PC-3 (cell line): ENCODE measurements around the gene GASK1B. TPM values are rescaled to one million over a fixed set of nuclear protein-coding genes. Genes with fewer than 3 reads are reported as not detected.

Experiments
- ATAC-seq: fragments of 200-7000 bp; cut with Tn5 transposase; 2 replicates; pipeline ENCODE4 v1.9.1; 2020; ENCODE audit warnings: mild to moderate bottlenecking, moderate library complexity
- BruUV-seq: library from RNA; stranded (reverse); fragments of 400-500 nt; replicated peaks from 2 replicates; lab custom pipeline; 2021; lab: Mats Ljungman, UMichigan
- CTCF ChIA-PET: fragments of 300-600 bp; sonication (Branson Sonifier 250); formaldehyde crosslinking; loops from one replicate; lab custom pipeline; 2022; ENCODE audit warnings: antibody characterized with exemption; lab: Charles Lee
- POLR2A ChIA-PET: fragments of 300-600 bp; sonication (Branson Sonifier 250); formaldehyde crosslinking; loops from one replicate; lab custom pipeline; 2022; ENCODE audit warnings: antibody characterized with exemption; ENCODE audit not compliant: unreplicated experiment; lab: Charles Lee
- DNase-seq: peaks from one replicate; pipeline ENCODE4 v3.0.0-alpha.2; 2015
- H2AFZ ChIP-seq: fragments of 300-600 bp; sonication (generic); 2 replicates; pipeline ENCODE4 v1.6.0; 2016; ENCODE audit warnings: antibody characterized with exemption, low read length
- H3F3A ChIP-seq: fragments of 300-600 bp; sonication (generic); one replicate; pipeline ENCODE4 v1.6.0; 2017; ENCODE audit warnings: antibody characterized with exemption, low read length, control low read depth, mild to moderate bottlenecking; ENCODE audit not compliant: unreplicated experiment
- H3K27ac ChIP-seq: fragments of 300-600 bp; sonication (generic); 2 replicates; pipeline ENCODE4 v1.5.1; 2016; ENCODE audit warnings: mild to moderate bottlenecking, low read length
- H3K27me3 ChIP-seq: fragments of 300-600 bp; sonication (generic); 2 replicates; pipeline ENCODE4 v1.6.1; 2016; ENCODE audit warnings: low read length, mixed read lengths
- H3K36me3 ChIP-seq: fragments of 300-600 bp; sonication (generic); 2 replicates; pipeline ENCODE4 v1.6.1; 2016; ENCODE audit warnings: low read depth, mixed run types, low read length, mixed read lengths
- H3K4me1 ChIP-seq: fragments of 300-600 bp; sonication (generic); 2 replicates; pipeline ENCODE4 v1.5.1; 2016; ENCODE audit warnings: low read length; ENCODE audit not compliant: insufficient read depth
- H3K4me2 ChIP-seq: fragments of 300-600 bp; sonication (generic); 2 replicates; pipeline ENCODE4 v1.6.0; 2016; ENCODE audit warnings: low read length
- H3K4me3 ChIP-seq: fragments of 300-600 bp; sonication (generic); 2 replicates; pipeline ENCODE4 v1.5.1; 2016; ENCODE audit warnings: mild to moderate bottlenecking, low read length, mixed read lengths
- H3K79me2 ChIP-seq: fragments of 300-600 bp; sonication (generic); 2 replicates; pipeline ENCODE4 v1.6.1; 2017; ENCODE audit warnings: low read length, mixed read lengths
- H3K9ac ChIP-seq: fragments of 300-600 bp; sonication (generic); 2 replicates; pipeline ENCODE4 v1.6.0; 2016; ENCODE audit warnings: mild to moderate bottlenecking, low read length
- H3K9me2 ChIP-seq: fragments of 300-600 bp; sonication (generic); replicated peaks from 2 replicates; pipeline ENCODE4 v1.6.1; 2016; ENCODE audit warnings: mixed run types, low read length, mixed read lengths
- H3K9me3 ChIP-seq: fragments of 300-600 bp; sonication (generic); 2 replicates; pipeline ENCODE4 v1.6.1; 2016; ENCODE audit warnings: low read length, mixed read lengths
- H4K20me1 ChIP-seq: fragments of 300-600 bp; sonication (generic); 2 replicates; pipeline ENCODE4 v1.6.1; 2016; ENCODE audit warnings: low read length, mixed read lengths
- EZH2 ChIP-seq: fragments of 300-600 bp; sonication (generic); IDR thresholded peaks from one replicate; pipeline ENCODE4 v1.6.1; 2017; ENCODE audit warnings: antibody characterized with exemption, mild to moderate bottlenecking, low read length; ENCODE audit not compliant: unreplicated experiment
- EZH2phosphoT487 ChIP-seq: fragments of 300-600 bp; sonication (generic); IDR thresholded peaks from 2 replicates; pipeline ENCODE4 v1.6.1; 2018; ENCODE audit warnings: mild to moderate bottlenecking, antibody characterized with exemption, low read length, borderline replicate concordance
- intact Hi-C: fragments of 100-400 bp; cut with micrococcal nuclease; formaldehyde crosslinking; loops from 2 replicates; pipeline ENCODE4 v1.9.0; 2023
- total RNA-seq: library from RNA; depleted of rRNA; stranded (reverse); fragments of >200 nt; gene quantifications from 2 replicates; pipeline ENCODE4 v1.2.3, GENCODE V29; 2014
- TF ChIP-seq, protein P1 (sequence below): fragments of 300-600 bp; sonication (generic); conservative IDR thresholded peaks from 2 replicates; pipeline ENCODE4 v1.5.1; 2017; ENCODE audit warnings: antibody characterized with exemption, low read depth, mild to moderate bottlenecking, low read length

GASK1B gene
- total RNA-seq, 1 experiment from 2014 or later, result 0.51 TPM

DNA sequence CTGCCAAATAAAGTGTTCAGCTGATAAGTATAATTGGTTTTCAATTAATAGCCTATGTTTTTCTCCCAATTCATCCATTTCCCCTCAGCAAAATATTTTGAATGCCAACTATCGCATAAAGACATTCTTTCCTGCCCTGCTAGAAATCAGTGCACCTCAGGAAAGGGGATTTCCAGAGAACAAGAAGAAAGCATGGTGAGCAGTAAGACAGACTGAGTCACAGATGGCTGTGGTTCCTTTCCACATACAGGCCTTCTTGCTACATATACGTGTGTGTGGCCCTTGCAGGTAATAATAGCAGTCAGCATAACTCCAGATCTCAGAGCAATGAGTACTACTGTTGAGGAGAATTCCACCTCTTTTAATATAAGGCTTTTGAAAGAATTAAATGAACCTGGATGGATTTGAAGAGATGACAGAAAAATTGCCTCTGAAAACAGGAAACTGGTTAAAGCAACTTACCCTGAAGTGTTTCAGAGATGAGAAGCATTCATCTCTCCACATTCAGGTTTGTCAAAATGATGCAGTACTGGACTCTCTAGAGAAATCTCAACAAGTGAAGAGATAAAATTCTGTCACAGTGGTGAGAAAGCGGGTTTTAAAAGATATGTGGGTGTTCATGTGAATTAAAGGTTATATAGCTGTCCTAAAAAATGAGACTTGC, 13.6 kb downstream of the GASK1B start:
- Histone ChIP-seq H3K4me2 (no peak overlapping the region), H3K27me3 (no peaks in the 10 kb centered on the region), H3K27ac (no peak overlapping the region), H4K20me1 (no peaks in the 10 kb centered on the region), H3K79me2 (no peaks in the 10 kb centered on the region), H3K9ac (no peak overlapping the region), H3K9me2 (no peaks in the 10 kb centered on the region), H2AFZ (no peak overlapping the region), H3K4me1 (peaks cover 15% of the 10 kb centered on the region; the same call in 1 of the 2 replicates), H3K36me3 (no peaks in the 10 kb centered on the region), H3F3A (no peaks in the 10 kb centered on the region), H3K9me3 (no peaks in the 10 kb centered on the region), H3K4me3 (no peak overlapping the region)
- CTCF ChIA-PET, result no interaction called here
- no peak for TF ChIP-seq EZH2phosphoT487
- POLR2A ChIA-PET, result no interaction called here
- DNase-seq, result peak; percentile 12
- BruUV-seq, result no TSS peak
- intact Hi-C loops, result no loop called here
- ATAC-seq, result no peak

DNA sequence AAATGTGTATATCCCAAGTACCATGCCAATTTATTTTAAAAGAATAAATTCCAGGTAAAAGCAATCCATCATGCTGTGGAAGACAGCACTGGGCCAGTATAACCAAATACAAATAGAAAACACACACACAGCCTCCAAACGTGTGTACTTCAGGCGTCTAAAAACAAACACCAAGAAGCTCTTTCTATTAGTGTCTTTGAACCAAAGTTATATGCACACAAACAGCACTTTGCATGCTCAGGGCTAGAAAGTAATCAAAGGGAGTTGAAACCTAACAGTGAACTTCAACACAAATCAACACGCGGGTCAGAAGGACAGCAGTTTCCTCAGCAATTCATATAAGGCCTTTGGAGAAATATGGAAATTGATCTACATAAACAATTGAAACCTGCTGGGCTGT, 15.4 kb downstream of the GASK1B start:
- Histone ChIP-seq H3K4me3 (no peak overlapping the region), H4K20me1 (no peaks in the 10 kb centered on the region), H3F3A (no peaks in the 10 kb centered on the region), H3K27ac (no peak overlapping the region), H3K27me3 (no peaks in the 10 kb centered on the region), H3K4me1 (peaks cover 15% of the 10 kb centered on the region; the same call in 1 of the 2 replicates), H3K9ac (no peak overlapping the region), H3K36me3 (no peaks in the 10 kb centered on the region), H3K9me3 (no peaks in the 10 kb centered on the region), H3K79me2 (no peaks in the 10 kb centered on the region), H2AFZ (no peak overlapping the region), H3K9me2 (no peaks in the 10 kb centered on the region), H3K4me2 (no peak overlapping the region)
- TF ChIP-seq, protein P1, sequence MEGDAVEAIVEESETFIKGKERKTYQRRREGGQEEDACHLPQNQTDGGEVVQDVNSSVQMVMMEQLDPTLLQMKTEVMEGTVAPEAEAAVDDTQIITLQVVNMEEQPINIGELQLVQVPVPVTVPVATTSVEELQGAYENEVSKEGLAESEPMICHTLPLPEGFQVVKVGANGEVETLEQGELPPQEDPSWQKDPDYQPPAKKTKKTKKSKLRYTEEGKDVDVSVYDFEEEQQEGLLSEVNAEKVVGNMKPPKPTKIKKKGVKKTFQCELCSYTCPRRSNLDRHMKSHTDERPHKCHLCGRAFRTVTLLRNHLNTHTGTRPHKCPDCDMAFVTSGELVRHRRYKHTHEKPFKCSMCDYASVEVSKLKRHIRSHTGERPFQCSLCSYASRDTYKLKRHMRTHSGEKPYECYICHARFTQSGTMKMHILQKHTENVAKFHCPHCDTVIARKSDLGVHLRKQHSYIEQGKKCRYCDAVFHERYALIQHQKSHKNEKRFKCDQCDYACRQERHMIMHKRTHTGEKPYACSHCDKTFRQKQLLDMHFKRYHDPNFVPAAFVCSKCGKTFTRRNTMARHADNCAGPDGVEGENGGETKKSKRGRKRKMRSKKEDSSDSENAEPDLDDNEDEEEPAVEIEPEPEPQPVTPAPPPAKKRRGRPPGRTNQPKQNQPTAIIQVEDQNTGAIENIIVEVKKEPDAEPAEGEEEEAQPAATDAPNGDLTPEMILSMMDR, result no peak
- TF ChIP-seq EZH2phosphoT487 (no peak), EZH2 (no peak)
- ChIA-PET CTCF (no interaction called here), POLR2A (no interaction called here)
- intact Hi-C loops, result no loop called here
- no TSS peak for BruUV-seq
- no peak for DNase-seq
- no peak for ATAC-seq

DNA sequence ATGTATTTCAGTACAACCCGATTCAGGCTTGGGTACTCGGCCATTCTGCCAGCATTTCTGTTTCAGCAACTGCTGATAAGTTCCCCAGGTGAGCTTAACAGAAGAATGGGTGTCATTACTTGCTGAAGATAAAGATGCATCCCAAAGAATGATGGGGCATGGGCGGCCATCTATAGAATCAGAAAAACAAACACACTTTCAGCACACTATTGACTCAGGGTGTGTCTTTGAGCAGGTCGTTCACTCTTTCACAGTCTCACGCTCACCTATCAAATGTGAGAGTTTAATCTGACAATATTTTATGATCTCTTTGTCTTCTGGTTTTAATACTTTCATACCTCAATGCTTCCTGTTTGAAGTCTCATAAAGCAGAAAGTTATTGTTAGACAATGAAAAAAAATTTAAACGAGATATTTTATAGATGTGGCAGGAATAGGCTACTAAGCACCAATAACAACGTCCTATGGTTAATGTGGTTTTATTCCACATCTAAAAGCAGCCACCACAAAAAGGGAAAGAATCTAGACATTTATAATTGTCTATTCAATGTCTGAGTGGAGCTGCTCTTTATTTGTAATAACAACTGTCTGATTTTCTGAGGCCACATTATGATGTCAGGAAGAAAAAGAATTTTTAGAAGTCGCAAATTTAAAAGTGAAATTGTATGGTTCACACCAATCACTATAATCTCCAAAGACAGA, 17.0 kb downstream of the GASK1B start:
- H3K4me3 ChIP-seq, result no peak overlapping the region
- DNase-seq (no peak), ATAC-seq (peak; percentile 70)
- no TSS peak for BruUV-seq
- intact Hi-C loops, result no loop called here
- H4K20me1 ChIP-seq, result no peaks in the 10 kb centered on the region
- H3K4me1 ChIP-seq, result peaks cover 6% of the 10 kb centered on the region; the same call in 1 of the 2 replicates
- ChIA-PET CTCF (no interaction called here), POLR2A (no interaction called here)
- no peaks in the 10 kb centered on the region for H3K36me3 ChIP-seq
- H3F3A ChIP-seq, result no peaks in the 10 kb centered on the region
- H2AFZ ChIP-seq, result peak overlapping the region; percentile 20; the same call in 1 of the 2 replicates
- H3K9me3 ChIP-seq, result no peaks in the 10 kb centered on the region
- no peak overlapping the region for H3K9ac ChIP-seq
- H3K79me2 ChIP-seq, result no peaks in the 10 kb centered on the region
- H3K27ac ChIP-seq, result no peak overlapping the region
- H3K9me2 ChIP-seq, result no peaks in the 10 kb centered on the region
- H3K27me3 ChIP-seq, result no peaks in the 10 kb centered on the region
- TF ChIP-seq EZH2phosphoT487, result no peak
- TF ChIP-seq, protein P1, result no peak
- TF ChIP-seq EZH2, result no peak
- H3K4me2 ChIP-seq, result no peak overlapping the region
